ENCODE data around the gene TMEM156. TPM values are rescaled to one million over a fixed set of nuclear protein-coding genes. Genes with fewer than 3 reads are reported as not detected.

Gene TMEM156
- total and polyA plus RNA-seq, 10 of the 15 experiments (the other 5 are each of a cell fraction or from before 2014, with no cell fraction given): 20.8 to 48.3 (median 32.7) TPM

DNA sequence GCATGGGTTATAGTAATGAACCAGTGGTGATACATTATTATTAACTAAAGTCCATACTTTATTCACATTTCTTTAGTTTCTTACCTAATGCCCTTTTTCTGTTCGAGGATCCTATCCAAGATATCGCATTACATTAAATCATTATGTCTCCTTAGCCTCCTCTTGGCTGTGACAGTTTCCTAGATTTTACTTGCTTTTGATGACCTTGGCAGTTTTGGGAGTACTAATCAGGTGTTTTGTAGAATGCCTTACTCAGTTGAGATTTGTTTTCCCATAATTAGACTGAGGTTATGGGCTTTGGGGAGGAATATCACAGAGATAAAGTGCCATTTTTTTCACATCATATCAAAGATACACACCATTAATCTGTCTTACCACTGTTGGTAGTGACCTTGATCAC, 34.8 kb upstream of the TMEM156 start:
- Histone ChIP-seq H3K9ac (ENCODE audit: control insufficient read depth, insufficient read depth, low read length) (no peak overlapping the region), H3K79me2 (ENCODE audit: control insufficient read depth, insufficient read depth, low read length) (peaks cover 17% of the 10 kb centered on the region), H2AFZ (ENCODE audit: control insufficient read depth, low read depth, low read length) (no peak overlapping the region), H3K4me1 (ENCODE audit: control insufficient read depth, insufficient read depth, low read length) (peaks cover 9% of the 10 kb centered on the region), H3K36me3 (ENCODE audit: control insufficient read depth in 2 of 2, insufficient read depth in 2 of 2, low read length in 1 of 2) (no peaks in the 10 kb centered on the region), H3K27me3 (replicated peaks in 1 of 2; ENCODE audit: control insufficient read depth in 2 of 2, insufficient read depth in 2 of 2, low read length in 1 of 2) (no peaks in the 10 kb centered on the region), H3K27ac (ENCODE audit: control insufficient read depth, insufficient read depth) (no peak overlapping the region), H3K4me3 (no peak overlapping the region), H3K9me3 (replicated peaks; ENCODE audit: control insufficient read depth, insufficient read depth, low read length) (no peaks in the 10 kb centered on the region), H4K20me1 (ENCODE audit: control insufficient read depth, insufficient read depth) (no peaks in the 10 kb centered on the region), H3K4me2 (ENCODE audit: control insufficient read depth, insufficient read depth) (no peak overlapping the region)
- DNase-seq (ENCODE audit: low read depth, low spot score) (no peak), FAIRE-seq (no peak), ATAC-seq (no peak)
- ChIA-PET SMC1A (ENCODE audit: uncharacterized antibody, unreplicated experiment) (interaction anchor here (0.7 to 1.7 kb wide), 3 partner anchors 9 to 164 kb away, joined by 3 to 6 read pairs (median 3); no protein-coding TSS in a partner anchor), POLR2A (interaction anchor here (0.8 kb wide), 1 partner anchor 17 kb away, joined by 3 read pairs; no protein-coding TSS in a partner anchor), RAD21 (ENCODE audit: unreplicated experiment) (no interaction called here), CTCF (no interaction called here)
- in situ Hi-C loops (cut with MboI): no loop called here
- TF ChIP-seq, protein P1, sequence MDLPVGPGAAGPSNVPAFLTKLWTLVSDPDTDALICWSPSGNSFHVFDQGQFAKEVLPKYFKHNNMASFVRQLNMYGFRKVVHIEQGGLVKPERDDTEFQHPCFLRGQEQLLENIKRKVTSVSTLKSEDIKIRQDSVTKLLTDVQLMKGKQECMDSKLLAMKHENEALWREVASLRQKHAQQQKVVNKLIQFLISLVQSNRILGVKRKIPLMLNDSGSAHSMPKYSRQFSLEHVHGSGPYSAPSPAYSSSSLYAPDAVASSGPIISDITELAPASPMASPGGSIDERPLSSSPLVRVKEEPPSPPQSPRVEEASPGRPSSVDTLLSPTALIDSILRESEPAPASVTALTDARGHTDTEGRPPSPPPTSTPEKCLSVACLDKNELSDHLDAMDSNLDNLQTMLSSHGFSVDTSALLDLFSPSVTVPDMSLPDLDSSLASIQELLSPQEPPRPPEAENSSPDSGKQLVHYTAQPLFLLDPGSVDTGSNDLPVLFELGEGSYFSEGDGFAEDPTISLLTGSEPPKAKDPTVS (IDR thresholded peaks at IDR 0.05; ENCODE audit: low read depth, low read length): no peak
- no peak for TF ChIP-seq BMI1 (IDR thresholded peaks at IDR 0.05; ENCODE audit: borderline replicate concordance)
- TF ChIP-seq TCF3 (IDR thresholded peaks at IDR 0.05; ENCODE audit: borderline replicate concordance, insufficient read depth, low read depth, low read length): no peak
- no peak for TF ChIP-seq CBX5 (IDR thresholded peaks at IDR 0.05; ENCODE audit: low read depth)
- no peak for TF ChIP-seq KAT2A (conservative IDR thresholded peaks at IDR 0.05; ENCODE audit: control insufficient read depth, low read depth, low read length)
- no peak for TF ChIP-seq SMAD1 (IDR thresholded peaks at IDR 0.05; ENCODE audit: low read depth, partially characterized antibody)
- TF ChIP-seq SMAD5 (IDR thresholded peaks at IDR 0.05; ENCODE audit: low read depth): no peak
- no peak for TF ChIP-seq ATF2 (IDR thresholded peaks at IDR 0.05; ENCODE audit: low read length)
- no peak for TF ChIP-seq SREBF2 (IDR thresholded peaks at IDR 0.05; ENCODE audit: low read length)
- no peak for TF ChIP-seq SMC3 (IDR thresholded peaks at IDR 0.05; ENCODE audit: borderline replicate concordance, low read length)
- TF ChIP-seq SMARCA5 (IDR thresholded peaks at IDR 0.05): no peak
- TF ChIP-seq ZNF274 (IDR thresholded peaks at IDR 0.05; ENCODE audit: insufficient read depth, insufficient read length): no peak
- TF ChIP-seq RELA (IDR thresholded peaks at IDR 0.05; ENCODE audit: borderline replicate concordance, partially characterized antibody): no peak
- TF ChIP-seq TCF7 (IDR thresholded peaks at IDR 0.05; ENCODE audit: borderline replicate concordance): no peak
- intact Hi-C loops (cut with micrococcal nuclease; ENCODE audit: unreplicated experiment): no loop called here
- no TSS peak for BruUV-seq (replicated peaks)
- WGBS (ENCODE audit: insufficient coverage, insufficient replicate concordance, low lambda C conversion rate, missing lambda C conversion rate): 98% methylated on average over 2 of the region's 2 CpGs

Measured in GM12878 (cell line).